ENCODE results near the gene LMNA. TPM values are rescaled to one million over a fixed set of nuclear protein-coding genes. Genes with fewer than 3 reads are reported as not detected.

LMNA gene
- total RNA-seq, 1 donor from 2014 or later = 358 TPM

DNA sequence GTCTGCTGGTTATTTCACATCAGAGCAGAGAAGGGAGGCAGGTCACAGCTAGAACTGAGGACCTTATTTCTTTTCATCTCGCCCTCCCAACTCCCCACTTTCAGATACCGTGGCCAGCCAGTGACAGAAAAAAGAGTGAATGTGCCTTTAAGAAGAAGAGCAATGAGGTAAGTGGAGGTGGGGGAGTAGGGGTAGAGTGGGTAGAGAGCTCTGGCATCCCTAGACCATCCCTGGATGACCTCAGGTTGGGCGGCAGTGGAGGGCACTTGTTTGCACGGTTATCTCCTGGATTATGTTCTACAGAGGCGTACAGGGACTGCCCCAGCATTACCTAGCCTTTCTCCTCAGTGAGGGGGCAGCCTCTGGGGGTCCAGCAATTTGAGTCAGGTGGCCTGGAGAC is 43.5 kb downstream of the LMNA start:
- TF ChIP-seq, protein P1, sequence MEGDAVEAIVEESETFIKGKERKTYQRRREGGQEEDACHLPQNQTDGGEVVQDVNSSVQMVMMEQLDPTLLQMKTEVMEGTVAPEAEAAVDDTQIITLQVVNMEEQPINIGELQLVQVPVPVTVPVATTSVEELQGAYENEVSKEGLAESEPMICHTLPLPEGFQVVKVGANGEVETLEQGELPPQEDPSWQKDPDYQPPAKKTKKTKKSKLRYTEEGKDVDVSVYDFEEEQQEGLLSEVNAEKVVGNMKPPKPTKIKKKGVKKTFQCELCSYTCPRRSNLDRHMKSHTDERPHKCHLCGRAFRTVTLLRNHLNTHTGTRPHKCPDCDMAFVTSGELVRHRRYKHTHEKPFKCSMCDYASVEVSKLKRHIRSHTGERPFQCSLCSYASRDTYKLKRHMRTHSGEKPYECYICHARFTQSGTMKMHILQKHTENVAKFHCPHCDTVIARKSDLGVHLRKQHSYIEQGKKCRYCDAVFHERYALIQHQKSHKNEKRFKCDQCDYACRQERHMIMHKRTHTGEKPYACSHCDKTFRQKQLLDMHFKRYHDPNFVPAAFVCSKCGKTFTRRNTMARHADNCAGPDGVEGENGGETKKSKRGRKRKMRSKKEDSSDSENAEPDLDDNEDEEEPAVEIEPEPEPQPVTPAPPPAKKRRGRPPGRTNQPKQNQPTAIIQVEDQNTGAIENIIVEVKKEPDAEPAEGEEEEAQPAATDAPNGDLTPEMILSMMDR (conservative IDR thresholded peaks at IDR 0.05; ENCODE audit: low read depth, low read length) = no peak
- no peak overlapping the region for H3K4me3 ChIP-seq (ENCODE audit: low read depth, low read length)
- no peak for DNase-seq (ENCODE audit: low read depth)

DNA sequence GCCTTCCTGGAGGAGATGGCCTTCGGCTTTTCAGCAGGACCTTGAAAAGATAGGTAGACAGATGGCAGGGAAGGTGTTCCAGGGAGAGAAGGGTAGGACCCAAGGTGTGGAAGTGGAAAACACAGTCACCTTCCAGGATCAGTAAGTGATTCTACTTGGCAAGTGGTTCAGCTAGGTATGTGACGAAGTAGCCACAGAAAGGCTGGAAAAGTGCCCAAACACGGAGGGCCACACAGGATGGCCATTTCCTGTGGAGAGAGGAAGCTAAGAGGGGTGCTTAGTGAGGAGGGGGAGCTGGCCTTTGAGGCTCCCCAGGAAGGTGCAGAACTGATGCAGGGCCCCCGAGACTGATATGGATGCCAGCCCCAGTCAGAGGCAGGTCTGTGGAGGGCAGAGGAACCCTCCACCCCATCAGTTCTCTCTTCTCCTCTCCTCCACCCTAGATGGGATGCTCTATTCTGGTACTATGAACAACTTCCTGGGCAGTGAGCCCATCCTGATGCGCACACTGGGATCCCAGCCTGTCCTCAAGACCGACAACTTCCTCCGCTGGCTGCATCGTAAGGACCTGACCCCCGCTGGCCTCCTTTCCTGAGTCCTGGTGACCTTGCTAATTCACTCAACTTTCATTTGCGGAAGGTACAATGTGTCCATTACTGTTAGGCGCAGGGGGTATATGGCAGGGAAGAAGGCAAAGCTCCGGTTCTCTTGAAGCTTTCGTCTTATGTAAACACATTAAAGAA is 45.7 kb downstream of the LMNA start:
- H3K4me3 ChIP-seq (ENCODE audit: low read depth, low read length) = no peak overlapping the region
- TF ChIP-seq, protein P1 (conservative IDR thresholded peaks at IDR 0.05; ENCODE audit: low read depth, low read length) = no peak
- no peak for DNase-seq (ENCODE audit: low read depth)

DNA sequence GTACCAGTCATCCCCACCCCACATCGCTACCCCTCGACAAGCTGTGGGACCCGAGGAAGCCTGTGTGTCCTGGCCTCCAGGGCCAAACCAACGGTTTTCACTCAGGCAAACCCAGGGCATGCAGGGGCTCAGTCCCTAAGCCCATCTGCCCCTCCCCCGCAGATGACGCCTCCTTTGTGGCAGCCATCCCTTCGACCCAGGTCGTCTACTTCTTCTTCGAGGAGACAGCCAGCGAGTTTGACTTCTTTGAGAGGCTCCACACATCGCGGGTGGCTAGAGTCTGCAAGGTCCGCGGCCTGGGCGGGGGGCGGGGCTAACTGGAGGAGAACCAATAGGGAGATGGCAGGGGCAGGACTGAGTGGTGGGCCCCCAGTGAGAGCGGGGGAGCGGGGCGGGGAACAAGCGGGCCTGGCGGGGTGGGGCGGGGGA is 46.2 kb downstream of the LMNA start:
- TF ChIP-seq, protein P1 (conservative IDR thresholded peaks at IDR 0.05; ENCODE audit: low read depth, low read length) = no peak
- H3K4me3 ChIP-seq (ENCODE audit: low read depth, low read length) = no peak overlapping the region
- no peak for DNase-seq (ENCODE audit: low read depth)

DNA sequence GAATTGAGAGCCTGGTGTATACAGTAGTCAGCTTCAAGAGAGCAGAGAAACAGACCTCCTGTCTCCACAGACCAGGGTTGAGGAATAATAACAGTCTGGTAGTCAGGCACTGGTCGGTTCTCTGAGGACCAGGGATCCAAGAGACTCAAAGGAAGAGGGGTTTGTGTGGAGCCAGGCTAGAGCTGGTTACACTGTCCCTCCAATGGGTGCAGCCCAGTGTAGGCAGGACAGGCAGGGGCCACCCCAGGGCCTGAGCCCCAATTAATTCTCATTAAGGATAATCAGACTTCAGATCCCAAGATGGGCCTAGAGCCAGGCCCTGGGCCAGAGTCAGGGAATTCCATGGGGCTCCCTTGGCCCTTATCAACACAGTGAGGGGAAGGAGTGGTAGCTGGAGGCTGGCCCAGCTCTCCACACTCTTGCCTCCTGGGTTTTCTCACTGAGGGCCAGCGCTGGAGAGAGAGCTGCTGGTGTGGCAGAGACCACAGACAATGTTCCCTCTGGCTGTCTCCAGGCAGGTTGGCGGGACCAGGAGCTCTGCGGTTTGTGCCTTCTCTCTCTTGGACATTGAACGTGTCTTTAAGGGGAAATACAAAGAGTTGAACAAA is 48.0 kb downstream of the LMNA start:
- DNase-seq (ENCODE audit: low read depth) = no peak
- no peak overlapping the region for H3K4me3 ChIP-seq (ENCODE audit: low read depth, low read length)
- TF ChIP-seq, protein P1 (conservative IDR thresholded peaks at IDR 0.05; ENCODE audit: low read depth, low read length) = no peak

DNA sequence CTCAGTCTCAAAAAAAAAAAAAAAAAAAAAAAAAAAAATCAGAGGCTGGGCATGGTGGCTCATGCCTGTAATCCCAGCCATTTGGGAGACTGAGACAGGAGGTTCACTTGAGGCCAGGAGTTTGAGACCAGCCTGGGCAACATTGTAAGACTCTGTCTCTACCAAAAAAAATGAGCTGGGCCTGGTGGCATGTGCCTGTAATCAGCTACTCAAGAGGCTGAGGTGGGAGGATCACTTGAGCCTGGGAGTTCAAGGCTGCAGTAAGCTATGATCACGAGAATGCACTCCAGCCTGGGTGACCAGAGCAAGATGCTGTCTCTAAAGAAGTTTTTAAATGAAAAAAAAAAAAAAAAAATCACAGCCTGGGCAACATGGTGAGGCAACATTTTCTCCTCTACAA is 49.2 kb downstream of the LMNA start:
- H3K4me3 ChIP-seq (ENCODE audit: low read depth, low read length) = no peak overlapping the region
- no peak for DNase-seq (ENCODE audit: low read depth)
- TF ChIP-seq, protein P1 (conservative IDR thresholded peaks at IDR 0.05; ENCODE audit: low read depth, low read length) = no peak

DNA sequence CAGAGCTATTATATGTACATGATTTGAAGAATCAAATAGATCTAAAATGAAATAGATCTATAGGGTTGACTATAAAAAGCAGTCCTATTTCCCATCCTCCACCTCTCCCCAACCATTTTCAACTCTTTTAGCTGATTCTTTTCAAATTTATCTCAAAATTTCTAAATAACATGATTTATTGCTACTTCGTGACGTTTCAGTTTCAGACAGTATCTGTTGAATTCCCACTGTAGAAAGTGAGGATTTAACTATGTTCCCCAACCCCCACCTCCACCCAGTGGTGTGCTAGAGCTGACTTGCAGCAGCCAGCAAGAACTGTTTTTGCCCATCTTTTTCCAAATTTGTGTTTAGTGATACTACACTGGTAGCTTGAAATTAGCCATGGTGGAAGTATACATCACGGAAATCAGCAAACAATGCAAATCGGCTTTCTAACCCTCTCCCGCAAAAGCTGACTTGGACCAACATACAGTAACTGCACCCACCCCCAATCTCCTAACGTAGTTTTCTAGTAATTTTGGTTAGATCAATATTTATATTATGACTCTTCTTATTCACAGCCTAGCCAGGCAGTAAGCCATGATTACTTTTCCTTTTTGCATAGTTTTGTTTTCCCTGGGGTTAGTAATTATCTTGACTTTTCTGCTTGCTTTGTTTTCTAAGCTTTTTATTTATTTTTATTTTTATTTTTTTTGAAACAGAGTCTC is 49.8 kb downstream of the LMNA start:
- TF ChIP-seq, protein P1 (conservative IDR thresholded peaks at IDR 0.05; ENCODE audit: low read depth, low read length) = no peak
- H3K4me3 ChIP-seq (ENCODE audit: low read depth, low read length) = no peak overlapping the region
- no peak for DNase-seq (ENCODE audit: low read depth)
